HEK293 (cell line): Measurements from ENCODE around the gene REEP6.

Source experiments
- CTCF ChIA-PET: fragments of 350-600 bp; formaldehyde crosslinking; extraction: SDS; loops from one replicate; lab custom pipeline; 2021; ENCODE audit warnings: antibody characterized with exemption; lab: Yijun Ruan, JAX
- POLR2A ChIA-PET: fragments of 300-600 bp; formaldehyde crosslinking; extraction: SDS; loops from one replicate; lab custom pipeline; 2020; ENCODE audit warnings: antibody characterized with exemption, inconsistent platforms; lab: Yijun Ruan, JAX
- H3K27ac ChIP-seq: fragments of 200-500 bp; sonication (Bioruptor generic); 2 replicates; pipeline ENCODE4 v1.5.1; 2014; ENCODE audit warnings: low read depth, low read length, control low read depth, inconsistent platforms; ENCODE audit errors: extremely low read depth
- H3K36me3 ChIP-seq, 2 experiments: fragments of 200-500 bp in 1 of 2; sonication (Bioruptor generic) in 1 of 2; 1 replicate in 1 of 2; 2 replicates in 1 of 2; pipeline ENCODE4 v1.5.1; 2014 to 2017; ENCODE audit warnings: inconsistent platforms in 2 of 2, low read length in 2 of 2; ENCODE audit not compliant: control insufficient read depth in 2 of 2, insufficient read depth in 1 of 2
- H3K4me1 ChIP-seq: fragments of 200-500 bp; sonication (Bioruptor generic); 2 replicates; pipeline ENCODE4 v1.5.1; 2014; ENCODE audit warnings: mild to moderate bottlenecking, low read length, inconsistent platforms; ENCODE audit not compliant: control insufficient read depth, insufficient read depth
- H3K4me3 ChIP-seq: 2 replicates; pipeline ENCODE4 v1.5.1; 2011; ENCODE audit warnings: low read depth, mild to moderate bottlenecking, control low read depth, low read length, moderate library complexity
- H3K9me3 ChIP-seq: fragments of 200-500 bp; sonication (Bioruptor generic); 2 replicates; pipeline ENCODE4 v1.5.1; 2014; ENCODE audit warnings: low read depth, low read length, inconsistent platforms; ENCODE audit not compliant: control insufficient read depth, insufficient read depth
- FEZF1 ChIP-seq: fragments of 450-650 bp; formaldehyde crosslinking; IDR thresholded peaks from 2 replicates; pipeline ENCODE4 v1.5.1; 2016; ENCODE audit warnings: missing biosample characterization, missing genetic modification characterization
- YY1 ChIP-seq: fragments of 450-650 bp; formaldehyde crosslinking; IDR thresholded peaks from 2 replicates; pipeline ENCODE4 v1.5.1; 2018; ENCODE audit warnings: missing biosample characterization, missing genetic modification characterization
- YY2 ChIP-seq: fragments of 450-650 bp; formaldehyde crosslinking; IDR thresholded peaks from 2 replicates; pipeline ENCODE4 v1.5.1; 2016; ENCODE audit warnings: missing biosample characterization, missing genetic modification characterization
- ZEB2 ChIP-seq: fragments of 450-650 bp; formaldehyde crosslinking; IDR thresholded peaks from 2 replicates; pipeline ENCODE4 v1.5.1; 2016; ENCODE audit warnings: missing biosample characterization, missing genetic modification characterization
- ZNF416 ChIP-seq: fragments of 450-650 bp; formaldehyde crosslinking; IDR thresholded peaks from 2 replicates; pipeline ENCODE4 v1.5.1; 2016; ENCODE audit warnings: missing biosample characterization, missing genetic modification characterization
- ZNF426 ChIP-seq: fragments of 450-650 bp; formaldehyde crosslinking; IDR thresholded peaks from 2 replicates; pipeline ENCODE4 v1.5.1; 2017; ENCODE audit warnings: missing biosample characterization, missing genetic modification characterization, mild to moderate bottlenecking, inconsistent platforms, moderate library complexity
- ZNF561 ChIP-seq: fragments of 450-650 bp; IDR thresholded peaks from 2 replicates; pipeline ENCODE4 v1.5.1; 2018; ENCODE audit warnings: missing biosample characterization, missing genetic modification characterization, borderline replicate concordance
- ZNF610 ChIP-seq: fragments of 450-650 bp; formaldehyde crosslinking; IDR thresholded peaks from 2 replicates; pipeline ENCODE4 v1.5.1; 2016; ENCODE audit warnings: missing biosample characterization, missing genetic modification characterization, borderline replicate concordance
- ZNF621 ChIP-seq: fragments of 450-650 bp; formaldehyde crosslinking; IDR thresholded peaks from 2 replicates; pipeline ENCODE4 v1.5.1; 2017; ENCODE audit warnings: missing biosample characterization, missing genetic modification characterization
- ZNF76 ChIP-seq: fragments of 450-650 bp; formaldehyde crosslinking; IDR thresholded peaks from 2 replicates; pipeline ENCODE4; 2016; ENCODE audit warnings: low read depth, missing biosample characterization, missing genetic modification characterization, borderline replicate concordance
- ZSCAN30 ChIP-seq: fragments of 450-650 bp; IDR thresholded peaks from 2 replicates; pipeline ENCODE4 v1.5.1; 2018; ENCODE audit warnings: missing biosample characterization, mild to moderate bottlenecking, missing genetic modification characterization, moderate library complexity
- TF ChIP-seq, protein P1 (sequence below): fragments of 450-650 bp; formaldehyde crosslinking; IDR thresholded peaks from 2 replicates; pipeline ENCODE4 v1.5.1; 2017; ENCODE audit warnings: missing biosample characterization, missing genetic modification characterization
- TF ChIP-seq, protein P2 (sequence below): fragments of 450-650 bp; formaldehyde crosslinking; IDR thresholded peaks from 2 replicates; pipeline ENCODE4 v1.5.1; 2016; ENCODE audit warnings: missing biosample characterization, missing genetic modification characterization
- TF ChIP-seq, protein P3 (sequence below): fragments of 450-650 bp; formaldehyde crosslinking; IDR thresholded peaks from 2 replicates; pipeline ENCODE4 v1.5.0; 2017; ENCODE audit warnings: missing biosample characterization, missing genetic modification characterization, borderline replicate concordance
- TF ChIP-seq, protein P4 (sequence below): fragments of 450-650 bp; formaldehyde crosslinking; IDR thresholded peaks from 2 replicates; pipeline ENCODE4 v1.5.1; 2016; ENCODE audit warnings: missing biosample characterization, missing genetic modification characterization

The REEP6 gene

DNA sequence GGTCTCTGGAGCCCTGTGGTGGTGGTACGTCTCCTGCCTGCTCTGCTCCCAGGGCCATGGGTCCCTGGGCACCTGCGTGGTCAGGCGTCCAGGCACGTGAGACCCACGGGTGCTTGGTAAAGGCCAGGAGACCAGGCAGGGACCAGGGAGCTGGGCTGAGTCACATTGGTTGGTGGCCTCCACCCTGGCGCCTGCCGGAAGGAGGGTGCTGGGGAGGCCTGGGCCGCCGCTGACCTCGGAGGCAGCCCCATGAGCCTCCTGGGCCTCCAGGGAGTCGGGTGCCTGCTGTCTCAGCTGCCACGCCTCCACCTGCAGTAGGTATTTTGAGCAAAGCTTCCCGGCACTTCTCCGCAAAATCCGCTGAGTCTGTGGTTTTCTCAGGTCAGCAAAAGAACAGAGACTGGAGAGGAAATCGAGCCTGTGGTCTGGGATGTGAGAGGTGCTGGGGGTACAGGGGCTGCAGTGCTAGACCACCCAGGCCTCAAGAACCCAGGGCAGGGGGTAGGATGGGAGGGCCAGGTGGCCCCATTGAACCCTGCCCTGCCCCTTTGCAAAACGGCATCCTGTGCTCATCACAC, 29.3 kb downstream of the REEP6 start:
- no peak overlapping the region for H3K27ac ChIP-seq
- no peaks in the 10 kb centered on the region for H3K9me3 ChIP-seq
- H3K36me3 ChIP-seq, result no peaks in the 10 kb centered on the region
- POLR2A ChIA-PET, result no interaction called here
- TF ChIP-seq FEZF1 (tag by site-specific recombination) (no peak), ZNF426 (no peak), ZNF610 (tag by site-specific recombination) (no peak), ZNF621 (tag by site-specific recombination) (no peak), ZEB2 (no peak), YY2 (tag by site-specific recombination) (no peak), ZNF561 (no peak), ZNF76 (tag by site-specific recombination) (no peak), YY1 (tag by site-specific recombination) (no peak), ZNF416 (tag by site-specific recombination) (no peak)
- TF ChIP-seq, protein P1, sequence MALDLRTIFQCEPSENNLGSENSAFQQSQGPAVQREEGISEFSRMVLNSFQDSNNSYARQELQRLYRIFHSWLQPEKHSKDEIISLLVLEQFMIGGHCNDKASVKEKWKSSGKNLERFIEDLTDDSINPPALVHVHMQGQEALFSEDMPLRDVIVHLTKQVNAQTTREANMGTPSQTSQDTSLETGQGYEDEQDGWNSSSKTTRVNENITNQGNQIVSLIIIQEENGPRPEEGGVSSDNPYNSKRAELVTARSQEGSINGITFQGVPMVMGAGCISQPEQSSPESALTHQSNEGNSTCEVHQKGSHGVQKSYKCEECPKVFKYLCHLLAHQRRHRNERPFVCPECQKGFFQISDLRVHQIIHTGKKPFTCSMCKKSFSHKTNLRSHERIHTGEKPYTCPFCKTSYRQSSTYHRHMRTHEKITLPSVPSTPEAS (tag by site-specific recombination), result no peak
- TF ChIP-seq, protein P2, sequence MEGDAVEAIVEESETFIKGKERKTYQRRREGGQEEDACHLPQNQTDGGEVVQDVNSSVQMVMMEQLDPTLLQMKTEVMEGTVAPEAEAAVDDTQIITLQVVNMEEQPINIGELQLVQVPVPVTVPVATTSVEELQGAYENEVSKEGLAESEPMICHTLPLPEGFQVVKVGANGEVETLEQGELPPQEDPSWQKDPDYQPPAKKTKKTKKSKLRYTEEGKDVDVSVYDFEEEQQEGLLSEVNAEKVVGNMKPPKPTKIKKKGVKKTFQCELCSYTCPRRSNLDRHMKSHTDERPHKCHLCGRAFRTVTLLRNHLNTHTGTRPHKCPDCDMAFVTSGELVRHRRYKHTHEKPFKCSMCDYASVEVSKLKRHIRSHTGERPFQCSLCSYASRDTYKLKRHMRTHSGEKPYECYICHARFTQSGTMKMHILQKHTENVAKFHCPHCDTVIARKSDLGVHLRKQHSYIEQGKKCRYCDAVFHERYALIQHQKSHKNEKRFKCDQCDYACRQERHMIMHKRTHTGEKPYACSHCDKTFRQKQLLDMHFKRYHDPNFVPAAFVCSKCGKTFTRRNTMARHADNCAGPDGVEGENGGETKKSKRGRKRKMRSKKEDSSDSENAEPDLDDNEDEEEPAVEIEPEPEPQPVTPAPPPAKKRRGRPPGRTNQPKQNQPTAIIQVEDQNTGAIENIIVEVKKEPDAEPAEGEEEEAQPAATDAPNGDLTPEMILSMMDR (tag by site-specific recombination), result no peak
- TF ChIP-seq, protein P3, sequence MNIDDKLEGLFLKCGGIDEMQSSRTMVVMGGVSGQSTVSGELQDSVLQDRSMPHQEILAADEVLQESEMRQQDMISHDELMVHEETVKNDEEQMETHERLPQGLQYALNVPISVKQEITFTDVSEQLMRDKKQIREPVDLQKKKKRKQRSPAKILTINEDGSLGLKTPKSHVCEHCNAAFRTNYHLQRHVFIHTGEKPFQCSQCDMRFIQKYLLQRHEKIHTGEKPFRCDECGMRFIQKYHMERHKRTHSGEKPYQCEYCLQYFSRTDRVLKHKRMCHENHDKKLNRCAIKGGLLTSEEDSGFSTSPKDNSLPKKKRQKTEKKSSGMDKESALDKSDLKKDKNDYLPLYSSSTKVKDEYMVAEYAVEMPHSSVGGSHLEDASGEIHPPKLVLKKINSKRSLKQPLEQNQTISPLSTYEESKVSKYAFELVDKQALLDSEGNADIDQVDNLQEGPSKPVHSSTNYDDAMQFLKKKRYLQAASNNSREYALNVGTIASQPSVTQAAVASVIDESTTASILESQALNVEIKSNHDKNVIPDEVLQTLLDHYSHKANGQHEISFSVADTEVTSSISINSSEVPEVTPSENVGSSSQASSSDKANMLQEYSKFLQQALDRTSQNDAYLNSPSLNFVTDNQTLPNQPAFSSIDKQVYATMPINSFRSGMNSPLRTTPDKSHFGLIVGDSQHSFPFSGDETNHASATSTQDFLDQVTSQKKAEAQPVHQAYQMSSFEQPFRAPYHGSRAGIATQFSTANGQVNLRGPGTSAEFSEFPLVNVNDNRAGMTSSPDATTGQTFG (tag by site-specific recombination), result no peak
- TF ChIP-seq, all 188 proteins: peak for 0
- CTCF ChIA-PET, result interaction anchor here (1.1 kb wide), 1 partner anchor 16 kb away, joined by 3 read pairs; no protein-coding TSS in a partner anchor
- H3K4me1 ChIP-seq, result no peaks in the 10 kb centered on the region
- H3K4me3 ChIP-seq, result no peak overlapping the region

DNA sequence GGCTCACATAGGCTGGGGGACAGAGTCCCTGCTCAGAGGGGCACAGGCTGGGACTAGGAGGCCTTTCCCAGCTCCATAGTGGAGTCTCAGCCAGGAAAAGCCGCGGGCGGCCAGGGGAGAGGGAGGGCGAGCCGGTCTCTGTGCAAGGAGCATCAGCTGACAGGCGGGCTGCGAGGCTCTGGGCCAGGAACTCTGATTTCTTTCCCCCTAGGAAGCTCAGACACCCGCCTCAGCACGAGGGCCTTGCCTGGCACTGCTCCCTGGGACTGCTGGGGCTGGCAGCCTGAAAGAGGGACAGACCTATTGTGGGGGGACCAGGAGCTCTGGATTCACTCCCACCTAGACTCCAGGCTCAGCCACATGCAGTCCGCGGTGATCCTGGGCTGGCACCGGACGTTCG, 30.7 kb downstream of the REEP6 start:
- Histone ChIP-seq H3K27ac (no peak overlapping the region), H3K4me1 (no peaks in the 10 kb centered on the region), H3K36me3 (no peaks in the 10 kb centered on the region), H3K9me3 (no peaks in the 10 kb centered on the region), H3K4me3 (no peak overlapping the region)
- TF ChIP-seq, protein P4, sequence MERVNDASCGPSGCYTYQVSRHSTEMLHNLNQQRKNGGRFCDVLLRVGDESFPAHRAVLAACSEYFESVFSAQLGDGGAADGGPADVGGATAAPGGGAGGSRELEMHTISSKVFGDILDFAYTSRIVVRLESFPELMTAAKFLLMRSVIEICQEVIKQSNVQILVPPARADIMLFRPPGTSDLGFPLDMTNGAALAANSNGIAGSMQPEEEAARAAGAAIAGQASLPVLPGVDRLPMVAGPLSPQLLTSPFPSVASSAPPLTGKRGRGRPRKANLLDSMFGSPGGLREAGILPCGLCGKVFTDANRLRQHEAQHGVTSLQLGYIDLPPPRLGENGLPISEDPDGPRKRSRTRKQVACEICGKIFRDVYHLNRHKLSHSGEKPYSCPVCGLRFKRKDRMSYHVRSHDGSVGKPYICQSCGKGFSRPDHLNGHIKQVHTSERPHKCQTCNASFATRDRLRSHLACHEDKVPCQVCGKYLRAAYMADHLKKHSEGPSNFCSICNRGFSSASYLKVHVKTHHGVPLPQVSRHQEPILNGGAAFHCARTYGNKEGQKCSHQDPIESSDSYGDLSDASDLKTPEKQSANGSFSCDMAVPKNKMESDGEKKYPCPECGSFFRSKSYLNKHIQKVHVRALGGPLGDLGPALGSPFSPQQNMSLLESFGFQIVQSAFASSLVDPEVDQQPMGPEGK (tag by site-specific recombination), result peak; percentile 19; the same call in 1 of the 2 replicates
- no peak for TF ChIP-seq ZSCAN30 (tag by site-specific recombination)
- ChIA-PET POLR2A (no interaction called here), CTCF (interaction anchor here (0.6 to 0.8 kb wide), 2 partner anchors 24 to 267 kb away, joined by 3 read pairs; no protein-coding TSS in a partner anchor)
